ENCODE measurements around the gene PI4K2A.

PI4K2A gene

DNA sequence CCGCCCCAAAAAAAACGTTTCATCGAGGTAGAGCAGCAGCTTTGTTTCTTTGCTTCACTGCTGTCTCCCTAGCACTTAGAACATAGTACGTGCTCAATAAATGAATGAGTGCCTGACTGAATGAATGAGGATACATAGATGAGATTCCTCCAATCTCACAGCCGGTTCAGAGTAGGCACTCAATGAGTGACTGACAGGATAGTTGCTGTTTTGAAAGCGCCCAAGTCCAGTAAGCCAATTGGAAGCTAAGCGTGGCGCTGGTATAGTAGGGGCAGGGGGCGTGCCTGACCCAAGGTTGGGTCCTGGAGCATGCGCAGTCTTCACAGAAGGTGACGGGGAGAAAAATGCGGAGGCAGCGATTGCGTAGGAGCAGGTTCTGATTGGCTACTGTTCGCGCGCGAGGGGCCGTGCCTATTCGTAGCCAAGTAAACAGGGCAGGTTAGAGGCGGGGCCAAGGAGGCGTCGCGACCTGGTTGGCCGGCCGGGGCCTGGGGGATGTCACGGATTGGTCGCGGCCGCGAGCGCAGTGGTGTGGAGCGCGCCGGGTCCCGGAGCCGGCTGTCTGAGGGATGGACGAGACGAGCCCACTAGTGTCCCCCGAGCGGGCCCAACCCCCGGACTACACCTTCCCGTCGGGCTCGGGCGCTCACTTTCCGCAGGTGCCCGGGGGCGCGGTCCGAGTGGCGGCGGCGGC is at the start of gene PI4K2A:
TSS of gene PI4K2A (plus strand) at position 498 of the 694 bp plus-strand sequence. CDS start at position 570, 72 bp downstream.
- Histone ChIP-seq H3K27ac (peak within 1 kb of the TSS; percentile 39 to 93 (median 85)), H3K4me3 (peak within 1 kb of the TSS; percentile 54 to 89 (median 72))

DNA sequence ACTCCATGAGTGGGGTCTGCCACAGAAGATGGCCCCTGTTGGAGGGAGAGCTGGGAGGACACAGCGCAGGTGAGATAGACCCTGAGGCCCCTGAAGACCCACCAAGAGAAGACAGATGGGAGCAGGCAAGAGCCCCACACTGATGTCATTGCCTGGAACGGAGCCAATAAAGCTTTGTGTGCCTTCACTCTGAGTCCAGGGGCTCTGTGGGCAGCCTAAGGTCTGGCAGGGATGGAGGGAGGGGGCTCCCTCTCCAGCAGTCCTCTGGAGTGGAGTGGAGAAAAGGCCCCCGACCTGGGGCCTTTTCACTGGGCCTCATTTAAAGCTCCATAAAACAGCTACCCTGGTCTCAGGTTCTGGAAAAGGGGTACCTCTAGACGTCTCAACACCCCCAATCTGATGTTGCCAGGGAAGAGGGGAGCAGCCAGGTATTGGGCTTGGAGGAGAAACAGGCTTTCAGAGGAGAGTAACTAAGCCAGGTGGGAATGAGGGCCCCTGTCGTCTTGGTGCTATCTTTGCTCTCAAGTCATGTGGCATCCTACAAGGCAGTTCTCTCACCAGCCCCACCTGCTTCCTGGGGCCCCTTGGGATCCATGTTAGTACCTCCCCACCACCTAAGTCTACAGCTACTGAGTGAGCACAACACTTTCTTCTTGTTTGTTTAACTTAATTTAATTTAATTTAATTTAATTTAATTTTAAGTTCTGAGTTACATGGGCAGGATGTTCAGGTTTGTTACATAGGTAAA is 49.5 kb upstream of the PI4K2A start:
- no peak overlapping the region for H3K4me3 ChIP-seq
- H3K27ac ChIP-seq = no peak overlapping the region

DNA sequence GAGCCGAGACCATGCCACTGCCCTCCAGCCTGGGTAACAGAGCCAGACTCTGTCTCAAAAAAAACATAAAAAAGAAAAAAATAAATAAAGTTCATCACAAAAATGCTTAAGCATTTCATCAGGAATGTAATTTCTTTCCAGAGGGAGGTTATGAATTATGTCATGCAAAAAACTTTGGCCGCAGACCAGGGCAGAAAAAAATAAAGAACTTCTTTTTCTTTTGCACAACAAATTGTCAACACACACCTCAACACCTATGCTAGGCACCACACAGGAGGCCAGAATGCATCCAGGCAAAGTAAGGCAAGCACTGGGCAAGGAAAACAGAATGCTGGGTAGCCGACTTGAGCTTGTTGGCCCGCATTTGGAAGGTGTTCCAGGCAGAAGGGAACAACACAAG is 47.0 kb upstream of the PI4K2A start:
- no peak overlapping the region for H3K4me3 ChIP-seq

DNA sequence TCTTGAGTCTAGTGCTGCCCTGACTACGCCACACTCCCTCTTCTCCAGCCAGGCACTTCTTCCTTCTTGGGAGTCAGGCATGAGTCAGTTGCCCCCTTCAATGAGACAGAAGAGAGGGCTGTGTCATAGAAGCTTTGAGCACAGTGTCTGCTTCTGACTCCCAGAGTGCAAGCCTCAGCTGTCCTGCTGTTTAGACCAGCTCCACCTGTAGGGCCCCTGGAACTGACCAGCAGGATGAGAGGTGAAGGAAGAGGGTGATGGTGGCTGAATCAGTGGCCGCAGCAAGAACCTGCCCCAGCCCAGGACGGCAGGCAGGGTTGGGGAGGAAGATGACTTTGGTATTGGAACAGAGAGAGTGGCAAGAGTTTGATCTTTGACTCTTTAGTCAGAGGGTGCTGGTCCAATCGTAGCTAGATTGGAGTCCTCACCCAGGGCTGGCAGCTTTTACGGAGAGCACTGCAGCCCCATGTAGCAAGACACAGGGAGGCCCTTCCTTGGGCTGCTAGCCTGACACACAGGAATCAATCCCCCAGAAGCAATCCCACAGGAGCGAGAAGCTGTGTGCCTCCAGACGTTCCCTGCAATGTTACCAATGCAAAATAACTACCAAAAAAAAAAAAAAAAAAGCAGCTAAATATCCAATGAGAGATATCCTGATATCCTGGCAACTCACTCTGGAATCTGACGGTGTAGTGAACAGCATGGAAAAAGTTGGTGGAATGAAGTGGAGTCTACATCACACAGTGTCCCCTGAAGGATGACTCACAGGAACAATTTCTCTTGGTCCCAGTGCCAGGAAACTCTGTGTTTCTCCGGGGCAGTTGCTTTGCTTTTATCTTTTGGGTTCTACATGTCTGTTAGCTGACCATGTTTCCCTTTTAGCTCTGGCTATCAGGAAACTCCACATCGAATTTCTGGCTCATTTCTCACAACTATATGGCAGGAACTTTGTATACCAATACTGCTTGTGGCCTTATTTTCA is 44.1 kb upstream of the PI4K2A start:
- no peak overlapping the region for H3K4me3 ChIP-seq
- H3K27ac ChIP-seq = peak overlapping the region in 16 of 21 experiments; percentile 19 to 82 (median 52)

More for the DNA sequence above, 47.0 kb upstream of the PI4K2A start:
- H3K27ac ChIP-seq = no peak overlapping the region

DNA sequence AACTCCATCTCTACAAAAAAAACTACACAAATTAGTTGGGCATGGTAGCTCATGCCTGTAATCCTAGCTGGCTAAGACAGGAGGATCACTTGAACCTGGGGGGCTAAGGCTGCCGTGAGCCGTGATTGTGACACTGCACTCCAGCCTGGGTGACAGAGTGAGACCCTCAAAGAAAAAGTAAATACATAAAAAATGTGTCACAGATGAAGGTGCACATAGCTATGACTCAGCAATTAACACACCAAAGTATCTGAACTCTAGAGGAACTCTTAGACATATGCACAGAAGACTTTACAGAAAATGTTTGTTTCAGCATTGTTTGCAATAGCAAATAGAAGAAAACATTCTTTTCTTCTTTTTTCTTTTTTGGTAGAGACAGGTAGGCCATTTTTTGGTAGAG is 42.7 kb upstream of the PI4K2A start:
- H3K4me3 ChIP-seq = no peak overlapping the region

DNA sequence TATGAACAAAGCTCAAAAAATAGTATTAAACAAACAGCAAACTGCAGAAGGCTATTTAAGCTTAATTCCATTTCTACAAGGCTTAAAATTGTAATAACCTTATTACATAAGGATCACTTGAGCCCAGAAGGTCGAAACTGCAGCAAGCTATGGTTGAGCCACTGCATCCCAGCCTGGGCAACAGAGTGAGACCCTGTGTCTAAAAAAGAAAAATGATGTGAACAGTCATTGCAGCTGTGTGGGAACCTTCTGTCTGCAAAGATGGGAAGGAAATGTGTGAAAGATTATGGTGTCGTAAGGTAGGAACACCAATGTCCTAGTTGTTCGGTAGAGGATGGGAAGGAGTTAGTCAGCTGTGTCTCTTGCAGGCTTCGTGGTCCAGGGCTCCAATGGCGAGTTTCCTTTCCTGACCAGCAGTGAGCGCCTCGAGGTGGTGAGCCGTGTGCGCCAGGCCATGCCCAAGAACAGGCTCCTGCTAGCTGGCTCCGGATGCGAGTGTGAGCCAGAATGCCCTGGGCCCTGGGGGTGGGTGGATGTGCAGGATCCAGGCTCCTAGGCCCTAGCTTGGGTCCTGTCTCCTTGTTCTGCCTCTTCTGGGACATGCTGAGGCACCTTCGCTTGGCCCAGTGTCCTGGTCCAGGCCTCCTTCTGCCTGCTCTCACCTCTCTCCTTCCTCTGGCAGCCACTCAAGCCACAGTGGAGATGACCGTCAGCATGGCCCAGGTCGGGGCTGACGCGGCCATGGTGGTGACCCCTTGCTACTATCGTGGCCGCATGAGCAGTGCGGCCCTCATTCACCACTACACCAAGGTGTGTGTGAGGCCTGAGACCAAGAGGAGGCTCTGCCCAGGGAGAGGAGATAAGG is 41.8 kb upstream of the PI4K2A start:
- Histone ChIP-seq H3K4me3 (no peak overlapping the region), H3K27ac (no peak overlapping the region)

More for the DNA sequence above, 42.7 kb upstream of the PI4K2A start:
- H3K27ac ChIP-seq = peak overlapping the region in 1 of 21 experiments; percentile 75

DNA sequence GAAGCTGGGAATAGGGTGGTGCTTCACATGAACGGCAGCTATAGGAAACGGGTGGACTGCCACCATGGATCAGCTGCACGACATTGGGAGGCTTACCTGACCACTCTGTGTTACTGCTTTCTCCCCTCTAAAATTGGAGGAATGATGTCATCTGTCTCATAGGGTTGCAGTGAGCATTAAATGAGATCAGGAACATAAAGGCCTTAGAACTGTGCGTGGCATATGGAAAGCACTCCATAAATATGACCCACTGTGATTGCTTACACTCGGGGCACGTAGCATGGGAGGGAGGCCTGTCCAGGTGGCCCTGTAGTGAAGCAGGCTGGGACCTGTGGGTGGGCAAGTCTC is 41.2 kb upstream of the PI4K2A start:
- no peak overlapping the region for H3K4me3 ChIP-seq
- no peak overlapping the region for H3K27ac ChIP-seq

DNA sequence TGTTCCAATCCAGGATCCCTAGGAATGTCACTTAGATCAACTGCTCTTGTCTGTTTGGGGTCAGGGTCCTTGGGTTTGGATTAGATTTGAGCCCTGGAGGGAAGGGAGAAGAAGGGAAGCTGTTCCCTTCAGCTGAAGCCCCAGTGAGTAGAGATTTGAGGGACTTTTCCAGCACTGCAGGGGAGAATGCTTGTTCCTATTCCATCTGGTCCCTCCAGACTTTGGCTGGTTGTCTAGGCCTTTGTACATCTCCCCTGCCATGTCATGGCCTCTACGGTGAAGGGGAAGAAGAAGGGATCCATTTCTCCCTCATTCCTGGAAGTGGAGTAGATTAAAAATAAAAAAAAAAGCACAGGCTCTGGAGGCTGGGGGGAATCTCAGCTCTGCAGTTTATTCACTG is 39.9 kb upstream of the PI4K2A start:
- H3K4me3 ChIP-seq = no peak overlapping the region
- H3K27ac ChIP-seq = no peak overlapping the region

DNA sequence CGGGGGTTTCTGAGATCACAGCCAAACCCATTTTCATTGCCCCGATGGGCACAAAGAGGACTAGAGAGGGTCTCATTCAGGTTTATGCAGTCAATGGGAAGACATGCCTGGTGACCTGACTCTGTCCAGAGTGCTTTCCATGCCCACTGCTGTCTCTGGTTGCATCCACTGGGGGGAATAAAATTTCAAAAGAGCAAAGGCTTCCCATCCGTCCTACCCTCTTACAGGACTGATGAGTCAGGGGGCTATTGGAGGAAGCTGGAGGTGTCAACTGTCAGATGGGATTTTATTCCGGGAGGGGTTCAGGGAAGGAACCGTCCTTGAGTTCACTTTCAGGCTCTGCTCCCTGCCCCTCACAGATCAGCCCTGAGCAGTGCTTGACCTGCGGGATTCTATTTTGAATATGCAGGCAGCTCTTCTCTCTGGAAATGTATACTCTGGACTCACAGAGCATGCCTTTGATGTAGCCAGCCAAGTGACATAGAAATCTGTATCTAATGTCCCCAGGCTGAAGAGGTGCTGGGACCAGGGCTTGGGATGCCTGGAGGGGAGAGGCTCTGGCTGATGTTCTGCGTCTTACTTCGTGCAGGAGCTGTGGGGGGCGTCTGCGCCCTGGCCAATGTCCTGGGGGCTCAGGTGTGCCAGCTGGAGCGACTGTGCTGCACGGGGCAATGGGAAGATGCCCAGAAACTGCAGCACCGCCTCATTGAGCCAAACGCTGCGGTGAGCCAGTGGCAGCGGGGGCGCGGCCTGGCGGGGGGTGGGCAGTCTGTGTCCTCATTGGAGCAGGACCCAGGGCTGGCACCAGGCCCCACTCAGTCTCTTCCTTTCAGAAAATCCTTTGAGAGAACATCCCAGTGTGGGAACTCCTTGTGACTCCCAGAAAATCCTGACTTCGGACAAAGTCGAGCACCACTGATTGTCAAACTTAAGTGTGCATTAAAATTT is 38.9 kb upstream of the PI4K2A start:
- H3K27ac ChIP-seq = no peak overlapping the region

DNA sequence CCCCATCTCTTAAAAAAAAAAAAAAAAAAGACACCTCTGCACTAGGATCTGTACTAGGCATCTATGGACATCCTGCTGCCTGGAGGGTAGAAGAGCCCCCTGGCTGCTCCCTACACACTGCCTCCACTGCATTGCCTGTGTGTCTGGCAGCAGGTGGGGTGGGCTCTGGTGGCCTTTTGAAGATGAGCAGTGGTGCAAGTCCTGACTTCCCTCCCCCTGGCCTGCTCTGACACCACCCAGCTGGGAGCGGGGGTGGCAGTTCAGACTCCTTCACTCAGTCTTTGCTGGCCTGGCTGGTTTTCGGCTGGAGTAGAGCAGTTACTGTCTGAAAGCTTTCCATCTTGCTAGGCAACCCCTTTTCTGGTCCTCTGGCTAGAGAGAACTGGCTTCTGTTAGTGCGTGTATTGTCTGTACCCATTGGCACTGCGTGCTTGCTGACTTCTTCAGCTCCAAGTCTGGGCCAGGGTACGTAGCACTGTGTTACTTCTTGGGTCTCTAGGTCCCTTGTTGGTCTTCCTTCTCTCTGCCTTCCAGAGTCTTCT is 33.3 kb upstream of the PI4K2A start:
- Histone ChIP-seq H3K27ac (no peak overlapping the region), H3K4me3 (no peak overlapping the region)

More for the DNA sequence above, 38.9 kb upstream of the PI4K2A start:
- no peak overlapping the region for H3K4me3 ChIP-seq

DNA sequence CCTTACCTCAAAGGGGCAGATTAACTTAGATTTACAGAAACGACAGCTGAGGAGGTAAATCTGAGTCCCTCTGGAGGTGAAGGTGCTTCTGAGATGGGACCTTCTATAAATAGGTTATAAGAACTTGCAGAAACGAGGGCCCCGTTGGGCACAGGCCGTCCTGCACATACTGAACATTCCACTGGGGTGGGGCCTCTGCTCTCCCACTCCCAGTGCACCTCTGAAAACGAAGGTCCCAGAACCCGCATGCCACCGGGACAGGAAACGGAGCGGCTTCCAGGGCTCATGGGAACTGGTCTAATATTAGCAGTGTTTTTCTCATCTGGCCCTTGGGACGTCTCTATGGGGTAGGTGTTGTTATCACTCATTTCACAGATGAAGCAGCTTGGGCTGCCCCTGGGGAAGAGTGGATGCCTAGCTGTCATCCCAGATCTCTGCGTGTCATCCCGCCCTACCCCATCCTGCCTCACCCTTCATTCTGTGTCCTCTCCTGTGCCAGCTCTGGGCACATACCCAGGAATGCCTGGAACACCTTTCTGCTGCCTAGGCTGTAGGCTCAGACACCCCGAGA is 31.4 kb upstream of the PI4K2A start:
- Histone ChIP-seq H3K27ac (peak overlapping the region in 1 of 21 experiments; percentile 8), H3K4me3 (no peak overlapping the region)

DNA sequence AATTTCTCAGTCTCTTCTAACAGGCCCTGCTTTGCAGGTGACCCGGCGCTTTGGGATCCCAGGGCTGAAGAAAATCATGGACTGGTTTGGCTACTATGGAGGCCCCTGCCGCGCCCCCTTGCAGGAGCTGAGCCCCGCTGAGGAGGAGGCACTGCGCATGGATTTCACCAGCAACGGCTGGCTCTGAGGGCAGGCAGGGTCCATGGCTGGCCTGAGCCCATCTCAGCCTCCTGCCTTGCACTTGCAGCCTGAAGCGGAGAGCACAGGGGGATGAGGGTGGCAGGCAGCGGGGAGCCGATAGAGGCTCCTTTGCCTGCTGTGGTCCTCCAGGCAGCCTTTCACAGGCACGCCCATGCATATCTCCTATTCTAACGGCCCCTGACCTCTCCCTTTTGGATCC is 29.0 kb upstream of the PI4K2A start:
- no peak overlapping the region for H3K27ac ChIP-seq
- no peak overlapping the region for H3K4me3 ChIP-seq

DNA sequence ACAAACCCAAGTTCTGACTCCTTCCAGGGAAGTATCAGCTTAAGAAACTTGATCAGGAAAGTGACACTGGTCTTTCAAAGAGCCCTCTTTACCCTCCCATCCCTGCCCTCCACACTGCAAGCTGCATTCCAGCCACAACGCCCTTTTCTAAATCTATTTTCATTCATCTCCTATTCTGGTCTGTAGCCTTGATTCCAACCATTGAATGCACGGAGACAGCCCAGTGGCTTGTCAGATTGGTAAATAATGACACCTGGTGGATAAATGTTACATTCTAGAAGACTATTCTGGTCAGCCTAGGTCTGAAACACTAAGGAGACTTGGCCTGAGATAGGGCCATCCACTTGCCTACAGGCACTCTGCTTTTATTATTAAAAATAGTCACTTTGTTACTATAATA is 28.1 kb upstream of the PI4K2A start:
- no peak overlapping the region for H3K27ac ChIP-seq

DNA sequence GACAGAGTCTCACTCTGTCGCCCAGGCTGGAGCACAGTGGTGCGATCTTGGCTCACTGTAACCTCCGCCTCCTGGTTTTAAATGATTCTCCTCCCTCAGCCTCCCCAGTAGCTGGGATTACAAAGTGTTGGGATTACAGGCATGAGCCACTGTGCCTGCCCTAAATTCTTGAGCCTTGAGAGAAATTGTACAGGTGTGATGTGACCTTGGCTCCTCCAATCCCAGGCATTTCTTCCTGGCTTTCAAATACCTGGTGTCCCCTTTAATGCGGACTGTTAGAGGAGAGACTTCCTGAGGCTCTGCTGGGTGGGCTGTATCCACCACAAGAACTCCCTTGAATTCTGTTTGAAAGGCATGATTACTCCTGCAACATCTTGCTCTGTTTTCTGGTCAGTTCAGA is 22.2 kb upstream of the PI4K2A start:
- no peak overlapping the region for H3K27ac ChIP-seq
- H3K4me3 ChIP-seq = no peak overlapping the region

More for the DNA sequence above, 28.1 kb upstream of the PI4K2A start:
- no peak overlapping the region for H3K4me3 ChIP-seq

DNA sequence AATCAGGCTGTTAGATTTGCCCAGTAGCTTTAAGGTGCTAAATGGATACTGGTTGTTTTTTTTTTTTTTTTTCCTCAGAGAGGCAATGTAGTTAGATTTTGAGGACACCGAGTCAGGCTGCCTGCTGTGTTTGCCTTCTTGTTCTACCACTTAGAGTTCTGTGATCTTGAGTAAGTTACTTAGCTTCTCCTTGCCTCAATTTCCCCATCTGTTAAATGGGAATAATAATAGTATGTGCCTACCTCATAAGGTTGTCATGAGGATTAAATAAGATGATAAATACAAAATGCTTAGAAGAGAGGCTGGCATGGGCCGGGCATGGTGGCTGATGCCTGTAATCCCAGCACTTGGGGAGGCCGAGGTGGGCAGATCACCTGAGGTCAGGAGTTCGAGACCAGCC is 21.7 kb upstream of the PI4K2A start:
- no peak overlapping the region for H3K27ac ChIP-seq
- no peak overlapping the region for H3K4me3 ChIP-seq

DNA sequence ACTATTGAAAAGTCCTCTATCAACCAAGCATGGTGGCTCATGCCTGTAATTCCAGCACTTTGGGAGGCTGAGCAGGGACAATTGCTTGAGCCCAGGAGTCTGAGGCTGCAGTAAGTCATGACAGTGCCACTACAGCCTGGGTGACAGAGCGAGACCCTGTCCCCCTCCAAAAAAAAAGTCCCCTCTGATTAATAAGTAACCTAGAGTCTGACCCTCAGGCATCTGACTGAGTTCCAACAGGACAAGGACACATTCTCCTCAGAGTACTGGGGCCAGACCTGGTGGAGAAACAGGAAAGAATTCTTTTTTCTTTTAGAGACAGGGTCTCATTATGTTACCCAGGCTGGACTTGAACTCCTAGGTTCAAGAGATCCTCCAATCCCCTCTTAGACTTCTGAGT is 17.2 kb upstream of the PI4K2A start:
- H3K27ac ChIP-seq = no peak overlapping the region
- no peak overlapping the region for H3K4me3 ChIP-seq

DNA sequence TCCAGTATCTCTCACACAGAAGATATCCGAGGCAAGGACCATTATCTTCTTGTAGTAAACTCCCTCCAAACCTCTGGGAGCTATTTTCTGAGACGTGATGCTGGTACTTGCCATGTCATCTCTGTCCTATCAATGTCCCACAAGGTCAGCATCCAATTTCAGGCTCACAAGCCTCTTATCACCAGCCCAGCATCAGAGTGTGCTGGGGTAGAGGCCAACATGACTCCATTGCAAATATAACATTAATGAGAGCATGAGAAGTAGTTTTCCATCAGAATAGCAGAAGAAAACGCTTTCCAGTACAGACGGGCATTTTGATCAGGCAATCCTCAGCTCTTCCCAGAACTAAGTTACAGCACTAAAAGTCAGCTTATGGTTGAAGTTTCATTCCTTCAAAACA is 12.7 kb upstream of the PI4K2A start:
- no peak overlapping the region for H3K4me3 ChIP-seq
- H3K27ac ChIP-seq = no peak overlapping the region

DNA sequence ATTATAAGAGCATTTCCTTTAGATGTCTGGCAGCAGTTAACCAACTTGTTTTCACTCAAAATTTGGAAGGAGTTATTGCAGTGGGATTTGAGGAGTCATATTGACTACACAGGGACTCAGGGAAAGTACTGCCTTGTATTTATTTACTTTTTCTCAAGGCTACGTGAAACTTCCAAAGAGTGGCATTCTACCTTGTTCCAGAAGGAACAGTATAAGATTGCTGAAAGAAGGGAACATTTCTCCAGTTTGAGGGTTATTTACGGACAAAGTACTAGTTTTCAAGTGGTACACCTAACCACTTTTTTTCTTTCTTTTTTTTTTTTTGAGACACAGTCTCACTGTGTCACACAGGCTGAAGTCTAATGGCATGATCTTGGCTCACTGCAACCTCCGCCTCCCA is 12.2 kb upstream of the PI4K2A start:
- Histone ChIP-seq H3K4me3 (no peak overlapping the region), H3K27ac (no peak overlapping the region)

All from skin epidermis (tissue), 12 donors.